ENCODE data around the gene KY.

The KY gene

DNA sequence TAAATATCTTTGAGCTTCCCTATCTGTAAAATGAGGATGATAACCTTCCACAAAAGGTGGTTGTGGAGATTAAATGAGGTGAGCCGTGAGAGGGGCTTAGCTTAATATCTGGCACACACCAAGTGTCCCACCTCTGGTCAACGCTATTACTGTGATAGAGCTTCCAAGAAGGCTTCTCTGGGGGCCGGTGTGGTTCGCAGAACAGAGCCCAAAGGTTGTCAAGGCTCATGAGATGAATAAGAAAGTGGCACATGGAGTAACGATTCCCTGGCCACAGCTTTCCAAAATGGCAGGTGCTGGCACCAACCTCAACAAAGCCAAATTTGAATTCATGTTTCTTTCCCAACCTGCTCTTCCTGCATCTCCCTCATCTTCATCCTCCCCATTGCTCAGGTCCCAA, 10.4 kb downstream of the KY start:
- no peaks in the 10 kb centered on the region for H4K20me1 ChIP-seq (ENCODE audit: control insufficient read depth, insufficient read depth, low read depth, low read length)
- no peaks in the 10 kb centered on the region for H3K36me3 ChIP-seq (ENCODE audit: control insufficient read depth, low read length)
- H3K27me3 ChIP-seq (ENCODE audit: control insufficient read depth, low read length) = no peaks in the 10 kb centered on the region
- H3K27ac ChIP-seq (ENCODE audit: low read depth, low read length) = no peak overlapping the region
- no peaks in the 10 kb centered on the region for H3F3A ChIP-seq (ENCODE audit: control insufficient read depth, insufficient read depth)
- H3K9me2 ChIP-seq (replicated peaks; ENCODE audit: control insufficient read depth, low read length) = no peaks in the 10 kb centered on the region; the same call in 1 of the 2 replicates
- no peak overlapping the region for H3K4me2 ChIP-seq (ENCODE audit: low read length)
- no peaks in the 10 kb centered on the region for H3K4me1 ChIP-seq (ENCODE audit: control insufficient read depth, low read length)
- H3K4me3 ChIP-seq (ENCODE audit: low read length) = no peak overlapping the region
- H3K79me2 ChIP-seq (ENCODE audit: control insufficient read depth, low read length) = no peaks in the 10 kb centered on the region
- no peaks in the 10 kb centered on the region for H3K9me3 ChIP-seq (ENCODE audit: control insufficient read depth, insufficient read depth, low read length)
- TF ChIP-seq EZH2phosphoT487 (IDR thresholded peaks at IDR 0.05; ENCODE audit: borderline replicate concordance, low read length) (no peak), CTCF (IDR thresholded peaks at IDR 0.05; ENCODE audit: low read depth, low read length, poor library complexity, severe bottlenecking) (no peak)

- no peak overlapping the region for H3K27ac ChIP-seq (ENCODE audit: low read depth, low read length)
These were observed 12.3 kb downstream of the KY start for GRCh38 chr3:134638385-134639030.

GRCh38 chr3:134636406-134636805, 14.4 kb downstream of the KY start:
- Histone ChIP-seq H3K27me3 (ENCODE audit: control insufficient read depth, low read length) (no peaks in the 10 kb centered on the region), H3K4me2 (ENCODE audit: low read length) (no peak overlapping the region), H3K4me3 (ENCODE audit: low read length) (no peak overlapping the region), H3K79me2 (ENCODE audit: control insufficient read depth, low read length) (no peaks in the 10 kb centered on the region), H3K36me3 (ENCODE audit: control insufficient read depth, low read length) (no peaks in the 10 kb centered on the region), H3K4me1 (ENCODE audit: control insufficient read depth, low read length) (no peaks in the 10 kb centered on the region), H3F3A (ENCODE audit: control insufficient read depth, insufficient read depth) (no peaks in the 10 kb centered on the region), H3K9me2 (replicated peaks; ENCODE audit: control insufficient read depth, low read length) (no peaks in the 10 kb centered on the region; the same call in 1 of the 2 replicates), H3K27ac (ENCODE audit: low read depth, low read length) (no peak overlapping the region), H3K9me3 (ENCODE audit: control insufficient read depth, insufficient read depth, low read length) (0 out of 2 replicates have a peak, but pooled peaks cover 3% of the 10 kb centered on the region), H4K20me1 (ENCODE audit: control insufficient read depth, insufficient read depth, low read depth, low read length) (no peaks in the 10 kb centered on the region)
- TF ChIP-seq EZH2phosphoT487 (IDR thresholded peaks at IDR 0.05; ENCODE audit: borderline replicate concordance, low read length) (no peak), CTCF (IDR thresholded peaks at IDR 0.05; ENCODE audit: low read depth, low read length, poor library complexity, severe bottlenecking) (no peak)

More at GRCh38 chr3:134638385-134639030, 12.3 kb downstream of the KY start:
- no peaks in the 10 kb centered on the region for H4K20me1 ChIP-seq (ENCODE audit: control insufficient read depth, insufficient read depth, low read depth, low read length)
- no peaks in the 10 kb centered on the region for H3K4me1 ChIP-seq (ENCODE audit: control insufficient read depth, low read length)
- no peaks in the 10 kb centered on the region; the same call in 1 of the 2 replicates for H3K9me2 ChIP-seq (replicated peaks; ENCODE audit: control insufficient read depth, low read length)
- no peaks in the 10 kb centered on the region for H3K79me2 ChIP-seq (ENCODE audit: control insufficient read depth, low read length)
- H3F3A ChIP-seq (ENCODE audit: control insufficient read depth, insufficient read depth) = no peaks in the 10 kb centered on the region
- H3K4me3 ChIP-seq (ENCODE audit: low read length) = no peak overlapping the region
- no peaks in the 10 kb centered on the region for H3K36me3 ChIP-seq (ENCODE audit: control insufficient read depth, low read length)
- H3K9me3 ChIP-seq (ENCODE audit: control insufficient read depth, insufficient read depth, low read length) = no peaks in the 10 kb centered on the region
- H3K27me3 ChIP-seq (ENCODE audit: control insufficient read depth, low read length) = no peaks in the 10 kb centered on the region
- H3K4me2 ChIP-seq (ENCODE audit: low read length) = no peak overlapping the region
- TF ChIP-seq CTCF (IDR thresholded peaks at IDR 0.05; ENCODE audit: low read depth, low read length, poor library complexity, severe bottlenecking) = no peak
- no peak for TF ChIP-seq EZH2phosphoT487 (IDR thresholded peaks at IDR 0.05; ENCODE audit: borderline replicate concordance, low read length)

All from DOHH2 (cell line).